A549 (cell line): ENCODE results near the gene ZNF24.

Experiments used
- FOSL2 ChIP-seq, 2 experiments: fragments of 450-650 bp in 1 of 2; fragments of >200 bp in 1 of 2; sonication (Bioruptor Twin) in 1 of 2; formaldehyde crosslinking; IDR thresholded peaks; 2 replicates each; pipeline versions ENCODE4 v1.5.0 to v1.6.1; 2016 to 2020; ENCODE audit warnings: mild to moderate bottlenecking in 1 of 2, moderate library complexity in 1 of 2
- RAD21 ChIP-seq, 2 experiments: fragments of >200 bp in 1 of 2; sonication (Bioruptor Twin) in 1 of 2; formaldehyde crosslinking in 1 of 2; IDR thresholded peaks in 1 of 2; conservative IDR thresholded peaks in 1 of 2; 2 replicates in 1 of 2; 3 replicates in 1 of 2; pipeline ENCODE4 v1.6.1; 2012 to 2018; ENCODE audit warnings: inconsistent platforms in 1 of 2
- RCOR1 ChIP-seq: fragments of 150-350 bp; IDR thresholded peaks from 2 replicates; pipeline ENCODE4 v1.6.1; 2014; ENCODE audit warnings: antibody characterized with exemption, low read length, low read depth

- TF ChIP-seq RAD21 (conservative IDR thresholded peaks at IDR 0.05 in 1 of 2, IDR thresholded peaks at IDR 0.05 in 1 of 2) (no peak), RCOR1 (no peak), FOSL2 (IDR thresholded peaks at IDR 0.05) (no peak), FOSL2 (CRISPR knock-in tag; IDR thresholded peaks at IDR 0.05) (no peak)
These were observed 48.2 kb downstream of the ZNF24 start for GRCh38 chr18:35296060-35296459.
